ENCODE results near the gene PROZ.

PROZ gene

GRCh38 chr13:113120300-113121182 lies 37.9 kb upstream of the PROZ start:
- no peak for DNase-seq

DNA sequence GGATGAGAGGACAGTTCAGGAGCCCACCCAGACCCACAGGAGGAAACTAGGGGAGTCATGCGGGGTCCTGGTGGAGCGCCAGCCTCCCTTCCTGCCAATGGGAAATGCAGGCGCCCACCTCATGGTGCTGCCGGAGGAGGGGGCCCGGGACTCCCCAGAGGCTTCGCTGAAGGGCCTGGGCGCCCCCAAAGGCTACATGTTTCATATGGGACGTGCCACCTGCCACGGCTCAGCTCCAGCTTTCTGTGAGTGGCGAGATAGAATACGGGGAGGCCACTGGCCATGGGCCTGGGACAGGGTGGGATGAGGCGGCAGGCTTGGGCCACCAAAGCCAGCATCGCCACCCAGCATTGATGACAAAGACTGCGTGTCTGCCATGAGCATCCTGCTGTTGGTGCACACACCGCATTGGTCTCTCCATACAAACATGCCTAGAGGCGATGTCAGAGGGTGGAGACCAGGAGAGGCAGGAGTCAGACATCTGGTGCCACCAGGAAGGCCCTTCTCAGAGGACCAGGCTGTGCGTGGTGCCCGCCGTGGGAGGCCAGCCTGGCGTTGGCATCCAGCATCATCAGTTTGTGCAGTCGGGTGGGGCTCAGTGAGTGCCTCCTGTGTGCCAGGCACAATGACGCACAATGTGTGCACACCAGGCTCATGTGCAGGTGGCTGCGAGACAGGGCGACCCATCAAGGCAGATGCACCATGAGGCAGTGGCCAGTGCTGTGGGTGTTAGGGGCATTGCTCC lies 37.1 kb upstream of the PROZ start:
- no peak for DNase-seq

GRCh38 chr13:113121928-113122471 lies 36.4 kb upstream of the PROZ start:
- no peak for DNase-seq

- peak; percentile 71 for DNase-seq
Observed at GRCh38 chr13:113122550-113123225, 35.8 kb upstream of the PROZ start, which contains the start of gene F10. TSS of gene F10 (plus strand) at chr13:113122799. CDS start at chr13:113122856, 57 bp downstream.

GRCh38 chr13:113123226-113124201 lies 34.9 kb upstream of the PROZ start:
- DNase-seq, result no peak

- DNase-seq, result no peak
Observed at GRCh38 chr13:113124211-113124970, 34.1 kb upstream of the PROZ start.

DNA sequence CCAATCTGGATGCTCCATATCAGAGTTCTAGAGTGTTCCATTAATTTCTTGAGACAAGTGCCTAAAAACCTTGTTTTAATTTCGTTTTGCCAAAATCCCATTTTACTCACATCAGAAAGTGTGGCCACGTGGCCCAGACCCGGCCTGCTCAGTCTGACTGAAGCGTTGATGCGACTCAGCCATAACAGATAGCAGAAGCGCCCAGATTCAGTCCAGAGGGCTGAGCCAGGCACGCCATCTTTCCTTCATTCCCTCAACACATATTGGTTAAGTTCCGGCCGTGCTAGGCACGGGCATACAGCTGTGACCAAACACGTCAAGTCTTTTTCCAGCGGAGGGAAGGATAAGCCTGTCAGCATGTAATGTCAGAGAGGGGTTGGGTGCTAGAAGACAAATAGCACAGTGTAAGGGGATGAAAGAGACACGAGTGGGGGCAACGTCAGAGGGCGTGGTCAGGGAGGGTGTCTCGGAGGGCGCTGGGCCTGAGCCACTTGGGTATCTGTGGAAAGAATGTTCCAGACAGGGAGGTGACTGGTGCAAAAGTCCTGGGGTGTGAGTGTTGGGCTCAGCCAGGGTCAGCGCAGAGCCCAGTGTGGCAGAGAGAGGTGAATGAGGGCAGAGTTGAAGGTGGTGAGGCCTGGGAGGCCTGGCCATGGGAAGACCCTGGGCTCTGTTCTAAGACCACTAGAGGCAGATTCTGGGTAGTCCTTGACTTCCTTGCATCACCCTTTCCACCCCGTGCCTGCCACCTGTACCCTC lies 32.8 kb upstream of the PROZ start:
- no peak for DNase-seq

GRCh38 chr13:113126265-113127150 lies 31.9 kb upstream of the PROZ start:
- no peak for DNase-seq

DNA sequence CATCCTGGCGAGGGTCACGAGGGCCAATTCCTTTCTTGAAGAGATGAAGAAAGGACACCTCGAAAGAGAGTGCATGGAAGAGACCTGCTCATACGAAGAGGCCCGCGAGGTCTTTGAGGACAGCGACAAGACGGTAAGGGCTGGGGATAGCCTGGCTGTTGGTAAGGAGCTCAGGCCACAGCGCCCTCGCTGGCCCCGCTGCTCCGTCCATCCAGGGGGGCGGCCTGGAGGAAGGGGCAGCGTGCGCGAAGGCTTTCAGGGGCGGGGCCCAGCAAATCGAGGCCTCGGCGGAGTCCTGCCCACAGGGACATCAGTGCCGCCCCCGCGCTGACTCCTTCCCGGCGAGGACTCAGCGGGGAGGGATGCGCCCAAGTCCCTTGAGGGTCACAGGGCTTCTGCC lies 29.0 kb upstream of the PROZ start:
- no peak for DNase-seq

DNA sequence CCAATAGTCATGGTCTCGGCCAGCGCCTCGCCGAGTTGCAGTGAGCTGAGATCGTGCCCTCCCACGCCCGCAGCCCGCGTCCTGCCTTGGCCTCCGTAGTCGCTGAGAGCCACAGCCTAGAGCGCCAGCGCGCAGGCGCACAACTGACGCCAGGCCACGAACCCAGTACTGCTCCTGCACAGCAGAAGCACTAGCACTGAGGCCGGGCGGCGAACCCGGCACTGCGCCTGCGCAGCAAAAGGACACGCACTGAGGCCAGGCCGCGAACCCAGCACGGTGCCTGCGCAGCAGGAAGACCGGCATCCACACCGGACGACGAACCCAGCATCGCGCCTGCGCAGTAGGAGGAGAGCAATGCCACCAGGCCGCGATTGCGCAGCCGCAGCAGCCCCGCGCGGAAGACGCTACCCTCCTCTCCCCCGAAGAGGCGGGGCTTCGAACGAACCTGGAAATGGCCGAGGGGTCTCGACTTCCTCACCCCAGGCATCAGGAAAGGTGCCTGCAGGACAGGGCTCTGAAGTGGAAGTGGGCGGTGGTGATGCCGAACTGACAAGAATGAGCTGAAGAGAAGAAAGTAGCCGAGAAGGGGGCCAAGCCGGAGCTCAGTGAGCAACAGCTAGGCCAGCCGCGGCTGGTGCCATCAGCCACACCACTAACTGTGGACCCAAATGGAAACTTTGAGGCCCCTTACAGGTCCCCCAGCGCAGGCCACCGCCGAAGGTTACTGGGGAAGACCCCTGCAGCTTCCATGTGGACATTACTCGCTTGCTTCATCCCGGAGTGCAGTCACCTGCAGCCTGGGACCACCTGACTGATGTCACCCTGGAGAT lies 28.3 kb upstream of the PROZ start:
- no peak for DNase-seq

- no peak for DNase-seq
Observed at GRCh38 chr13:113135281-113135760, 23.1 kb upstream of the PROZ start.

GRCh38 chr13:113137691-113138298 lies 20.7 kb upstream of the PROZ start:
- DNase-seq, result no peak

DNA sequence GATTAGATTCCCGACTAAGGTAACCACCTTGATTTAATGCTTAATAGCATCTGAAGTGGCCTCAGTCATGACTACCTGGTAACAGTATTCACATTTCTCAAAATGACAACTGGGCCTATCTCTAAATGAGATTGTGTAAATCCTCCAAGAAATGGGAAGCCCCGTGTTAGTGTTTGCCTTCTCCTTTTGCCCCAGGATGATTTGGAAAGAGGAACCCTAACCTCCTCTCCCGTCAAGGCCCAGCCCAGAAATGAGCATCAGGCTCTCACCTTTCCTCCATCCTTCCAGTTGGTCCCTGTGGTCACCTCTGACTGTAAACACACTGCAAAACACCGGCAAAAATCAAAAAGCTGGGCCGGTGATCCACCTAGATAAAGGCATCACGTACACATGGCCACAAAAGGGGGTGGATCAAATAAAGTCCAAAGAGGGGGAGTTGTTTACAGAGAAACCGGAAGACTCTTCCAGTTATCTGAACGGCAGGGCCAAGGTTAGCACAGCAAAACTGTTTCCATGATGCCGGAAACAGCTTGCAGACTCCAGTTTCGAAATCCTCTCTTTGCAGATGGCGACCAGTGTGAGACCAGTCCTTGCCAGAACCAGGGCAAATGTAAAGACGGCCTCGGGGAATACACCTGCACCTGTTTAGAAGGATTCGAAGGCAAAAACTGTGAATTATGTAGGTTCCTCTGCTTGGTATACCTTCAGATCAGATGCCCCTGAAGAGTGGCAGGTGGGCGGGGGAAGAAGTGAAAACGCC lies 19.5 kb upstream of the PROZ start:
- no peak for DNase-seq

DNA sequence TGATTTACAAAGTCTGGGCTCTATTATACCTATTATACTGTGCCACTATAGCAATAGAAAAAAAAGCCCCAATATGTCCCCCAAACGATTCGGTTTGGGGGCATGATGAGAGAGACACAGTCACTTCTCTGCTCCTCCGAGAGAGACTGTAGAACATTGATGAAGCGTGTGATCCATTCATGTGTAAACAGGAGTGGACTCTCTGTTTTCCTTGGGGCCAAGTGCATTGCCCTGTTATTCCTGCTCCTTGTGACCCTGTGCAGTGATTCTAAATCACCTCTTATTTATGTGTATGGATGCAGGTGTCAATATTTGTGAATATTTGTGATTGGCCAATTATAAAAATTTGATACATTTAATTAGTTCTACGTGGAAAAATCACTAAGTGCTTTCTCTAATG lies 18.9 kb upstream of the PROZ start:
- DNase-seq, result no peak

DNA sequence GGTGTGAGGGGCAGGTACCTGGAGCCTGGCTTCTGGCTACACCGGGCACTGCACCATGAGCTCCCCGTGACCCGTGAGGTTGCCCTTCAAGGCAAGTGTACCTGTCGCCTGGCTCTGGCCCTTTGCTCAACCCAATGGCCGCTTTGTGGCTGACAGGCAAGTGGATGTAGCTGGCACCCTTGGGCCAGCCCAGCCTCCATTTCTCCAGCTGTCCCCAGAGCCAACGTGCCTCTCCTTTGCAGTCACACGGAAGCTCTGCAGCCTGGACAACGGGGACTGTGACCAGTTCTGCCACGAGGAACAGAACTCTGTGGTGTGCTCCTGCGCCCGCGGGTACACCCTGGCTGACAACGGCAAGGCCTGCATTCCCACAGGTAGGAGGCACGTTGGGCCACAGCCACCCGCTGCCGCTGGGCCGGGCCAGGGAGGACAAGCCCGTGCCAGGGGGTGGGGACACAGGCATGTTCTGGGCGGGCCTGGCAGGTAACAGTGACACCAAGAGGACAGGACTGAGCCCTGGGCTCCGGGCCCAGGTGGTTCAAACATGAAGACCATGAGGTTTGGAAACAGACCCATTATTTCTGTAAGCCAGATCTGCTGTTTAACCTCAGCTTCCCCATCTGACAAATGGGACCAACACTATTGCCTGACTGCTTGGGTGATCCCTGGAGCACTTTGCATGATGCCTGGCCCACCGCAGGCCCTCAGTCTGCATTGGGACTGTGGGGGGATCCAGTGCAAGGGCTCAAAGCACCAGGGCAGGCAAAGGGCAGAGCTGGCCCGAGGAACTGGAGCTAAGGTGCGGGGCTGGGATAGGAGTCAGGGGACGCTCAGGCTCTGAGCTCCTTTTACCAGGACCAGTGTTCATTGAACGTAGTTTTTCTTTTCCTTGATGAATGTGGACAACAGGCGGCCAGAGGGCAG lies 17.5 kb upstream of the PROZ start:
- DNase-seq, result no peak

GRCh38 chr13:113141601-113141970 lies 16.9 kb upstream of the PROZ start:
- no peak for DNase-seq

All from amniotic stem cell (primary cell).